ENCODE data around the gene MYH7. TPM values are rescaled to one million over a fixed set of nuclear protein-coding genes. Genes with fewer than 3 reads are reported as not detected.
A peak's percentile ranks its signal among the peaks of the same experiment; 100 is the strongest.

The MYH7 gene
- total and polyA plus RNA-seq, 8 donors, result 0.19 to 6.3 (median 0.40) TPM

DNA sequence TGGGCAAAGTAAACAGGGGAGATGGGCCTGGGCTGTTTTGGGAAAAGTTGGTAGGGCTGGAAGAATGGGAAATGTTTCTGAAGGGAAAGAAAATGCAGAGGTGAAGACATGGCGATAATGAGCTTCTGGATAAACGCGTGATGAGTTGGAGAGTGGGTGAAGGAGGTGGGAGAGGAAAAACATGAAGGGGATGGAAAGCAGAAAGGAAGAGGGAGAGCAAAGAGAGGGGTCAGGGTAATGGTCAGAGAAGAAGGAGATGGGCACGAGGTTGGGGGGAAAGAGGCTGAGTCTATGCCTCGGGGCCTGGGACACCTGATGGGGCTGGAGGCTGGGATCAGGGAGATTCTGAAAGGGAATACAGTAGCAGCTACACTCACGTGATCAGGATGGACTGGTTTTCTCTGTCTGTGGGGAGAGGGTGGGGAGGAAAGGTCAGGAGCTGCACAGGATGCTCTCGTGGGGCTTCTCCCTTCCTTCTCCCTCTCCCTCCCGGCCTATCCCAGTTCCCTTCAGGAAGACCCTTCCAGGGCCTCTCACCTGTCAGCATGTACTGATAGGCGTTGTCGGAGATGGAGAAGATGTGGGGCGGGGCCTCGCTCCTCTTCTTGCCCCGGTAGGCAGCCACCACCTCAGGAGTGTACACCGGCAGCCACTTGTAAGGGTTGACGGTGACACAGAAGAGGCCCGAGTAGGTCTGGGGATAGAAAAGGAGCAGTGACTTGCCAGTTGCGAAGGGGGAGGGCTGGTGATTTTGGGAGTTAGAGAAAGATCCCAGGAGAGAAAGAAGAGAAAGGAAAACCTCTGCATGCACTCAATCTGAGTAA lies 3.1 kb downstream of the MYH7 start:
- no peaks in the 10 kb centered on the region for H3K9me3 ChIP-seq
- no peaks in the 10 kb centered on the region for H3K4me1 ChIP-seq
- H3K4me3 ChIP-seq, result no peak overlapping the region
- ATAC-seq (no peak), DNase-seq (peak in 1 of 6 donors; percentile 21), FAIRE-seq (no peak)
- no peaks in the 10 kb centered on the region for H3K36me3 ChIP-seq
- TF ChIP-seq, protein P1, sequence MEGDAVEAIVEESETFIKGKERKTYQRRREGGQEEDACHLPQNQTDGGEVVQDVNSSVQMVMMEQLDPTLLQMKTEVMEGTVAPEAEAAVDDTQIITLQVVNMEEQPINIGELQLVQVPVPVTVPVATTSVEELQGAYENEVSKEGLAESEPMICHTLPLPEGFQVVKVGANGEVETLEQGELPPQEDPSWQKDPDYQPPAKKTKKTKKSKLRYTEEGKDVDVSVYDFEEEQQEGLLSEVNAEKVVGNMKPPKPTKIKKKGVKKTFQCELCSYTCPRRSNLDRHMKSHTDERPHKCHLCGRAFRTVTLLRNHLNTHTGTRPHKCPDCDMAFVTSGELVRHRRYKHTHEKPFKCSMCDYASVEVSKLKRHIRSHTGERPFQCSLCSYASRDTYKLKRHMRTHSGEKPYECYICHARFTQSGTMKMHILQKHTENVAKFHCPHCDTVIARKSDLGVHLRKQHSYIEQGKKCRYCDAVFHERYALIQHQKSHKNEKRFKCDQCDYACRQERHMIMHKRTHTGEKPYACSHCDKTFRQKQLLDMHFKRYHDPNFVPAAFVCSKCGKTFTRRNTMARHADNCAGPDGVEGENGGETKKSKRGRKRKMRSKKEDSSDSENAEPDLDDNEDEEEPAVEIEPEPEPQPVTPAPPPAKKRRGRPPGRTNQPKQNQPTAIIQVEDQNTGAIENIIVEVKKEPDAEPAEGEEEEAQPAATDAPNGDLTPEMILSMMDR (IDR thresholded peaks at IDR 0.05), result no peak
- H3K27ac ChIP-seq, result no peak overlapping the region
- 59 to 66% methylated on average over 17 of the region's 17 CpGs for WGBS, 2 donors
- no peaks in the 10 kb centered on the region for H3K27me3 ChIP-seq
- intact Hi-C loops (cut with DNase I), result no loop called here

DNA sequence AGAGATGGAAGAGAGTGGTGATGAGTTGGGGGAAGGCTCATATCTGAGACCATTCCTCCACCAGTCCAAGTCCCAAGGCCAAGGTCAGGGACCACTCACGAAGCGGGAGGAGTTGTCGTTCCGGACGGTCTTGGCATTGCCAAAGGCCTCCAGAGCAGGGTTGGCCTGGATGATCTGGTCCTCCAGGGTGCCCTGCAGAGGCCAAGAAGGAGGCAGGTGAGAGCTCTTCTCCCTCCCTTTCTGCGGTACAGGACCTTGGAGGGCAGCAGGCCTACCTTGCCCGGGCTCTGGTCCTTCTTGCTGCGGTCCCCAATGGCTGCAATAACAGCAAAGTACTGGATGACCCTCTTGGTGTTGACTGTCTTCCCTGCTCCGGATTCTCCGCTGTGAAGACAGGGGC lies 4.0 kb downstream of the MYH7 start:
- intact Hi-C loops (cut with DNase I), result no loop called here
- no peak for FAIRE-seq
- TF ChIP-seq, protein P1 (IDR thresholded peaks at IDR 0.05), result no peak

DNA sequence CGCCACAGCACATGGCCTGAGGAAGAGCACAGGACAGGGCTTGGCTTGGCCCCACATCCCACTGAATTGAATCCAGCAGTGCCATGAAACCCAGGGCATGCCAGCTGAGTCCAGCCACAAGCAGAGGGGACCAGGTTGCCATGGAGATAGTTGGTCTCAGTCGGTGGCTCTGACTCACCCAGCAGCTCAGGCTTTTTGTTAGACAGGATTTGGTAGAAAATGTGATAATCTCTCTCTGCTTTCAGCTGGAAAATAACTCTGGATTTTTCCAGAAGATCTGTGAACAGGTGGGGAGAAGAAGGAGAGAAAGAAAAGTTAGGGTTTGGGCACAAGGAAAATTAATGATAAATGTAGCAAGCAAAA lies 4.8 kb downstream of the MYH7 start:
- intact Hi-C loops (cut with DNase I), result no loop called here
- H3K36me3 ChIP-seq, result no peaks in the 10 kb centered on the region

More for the DNA sequence above, 4.0 kb downstream of the MYH7 start:
- H3K4me1 ChIP-seq, result no peaks in the 10 kb centered on the region
- peak in 1 of 6 donors; percentile 43 for DNase-seq
- WGBS, 2 donors, result 61 to 81% methylated on average over 10 of the region's 10 CpGs
- H3K4me3 ChIP-seq, result no peak overlapping the region
- no peak for ATAC-seq
- no peaks in the 10 kb centered on the region for H3K9me3 ChIP-seq
- H3K36me3 ChIP-seq, result no peaks in the 10 kb centered on the region
- H3K27me3 ChIP-seq, result no peaks in the 10 kb centered on the region
- no peak overlapping the region for H3K27ac ChIP-seq

DNA sequence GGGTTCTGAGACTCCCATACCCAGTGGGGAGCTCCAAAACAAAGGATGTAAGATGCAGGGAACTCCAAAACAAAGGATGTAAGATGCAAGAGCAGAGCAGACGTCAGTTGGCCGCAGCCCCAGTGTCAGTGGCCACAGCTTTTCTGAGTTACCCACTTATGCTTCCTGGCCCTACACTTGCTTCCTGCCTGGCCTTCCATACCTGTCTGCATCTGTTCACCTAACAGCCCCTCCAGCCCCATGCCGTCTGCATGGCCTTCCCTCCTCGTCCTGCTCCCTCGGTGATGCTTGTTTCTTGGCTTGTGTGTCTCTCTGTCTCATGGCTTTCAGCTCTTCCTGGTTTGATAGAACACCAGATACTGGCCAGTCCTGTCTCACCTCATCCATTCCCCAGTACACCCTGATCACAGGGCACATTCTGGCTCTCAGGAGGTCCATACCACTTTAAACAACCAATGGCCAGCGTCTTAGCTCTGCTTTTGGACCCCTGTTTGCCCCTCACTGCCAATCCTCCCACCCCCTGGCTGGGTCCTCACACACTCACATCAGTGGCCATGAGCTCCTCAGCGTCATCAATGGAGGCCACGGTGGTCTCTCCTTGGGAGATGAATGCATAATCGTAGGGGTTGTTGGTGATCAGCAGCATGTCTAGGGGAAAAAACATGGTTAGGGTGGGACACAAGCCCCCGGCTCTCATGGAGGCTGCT lies 5.3 kb downstream of the MYH7 start:
- no peak overlapping the region for H3K4me3 ChIP-seq
- no peak for ATAC-seq
- whole genome bisulfite sequencing, 2 donors, result 68 to 75% methylated on average over 10 of the region's 10 CpGs

More for the DNA sequence above, 4.8 kb downstream of the MYH7 start:
- H3K9me3 ChIP-seq, result no peaks in the 10 kb centered on the region
- H3K4me1 ChIP-seq, result no peaks in the 10 kb centered on the region
- H3K27ac ChIP-seq, result no peak overlapping the region
- FAIRE-seq (no peak), ATAC-seq (peak in 1 of 4 donors; percentile 61), DNase-seq (no peak)
- WGBS, 2 donors, result 26 to 50% methylated on average over 2 of the region's 2 CpGs
- TF ChIP-seq, protein P1 (IDR thresholded peaks at IDR 0.05), result no peak
- H3K27me3 ChIP-seq, result no peaks in the 10 kb centered on the region
- H3K4me3 ChIP-seq, result no peak overlapping the region

More for the DNA sequence above, 5.3 kb downstream of the MYH7 start:
- Histone ChIP-seq H3K27ac (no peak overlapping the region), H3K9me3 (no peaks in the 10 kb centered on the region), H3K36me3 (no peaks in the 10 kb centered on the region), H3K27me3 (no peaks in the 10 kb centered on the region), H3K4me1 (no peaks in the 10 kb centered on the region)
- no peak for FAIRE-seq
- DNase-seq, result peak in 1 of 6 donors; percentile 24
- TF ChIP-seq, protein P1 (IDR thresholded peaks at IDR 0.05), result no peak
- intact Hi-C loops (cut with DNase I), result no loop called here
